H9 (cell line): ENCODE data around the gene TRMT2A. TPM values are rescaled to one million over a fixed set of nuclear protein-coding genes. Genes with fewer than 3 reads are reported as not detected.

Source experiments
- DNase-seq: peaks from one replicate; pipeline ENCODE4 v3.0.0-alpha.2; 2017
- H2AFZ ChIP-seq: one replicate; pipeline ENCODE4 v1.6.1; 2013; ENCODE audit warnings: mild to moderate bottlenecking, low read length, control low read depth, moderate library complexity
- H2AK5ac ChIP-seq: 2 replicates; pipeline ENCODE4 v1.6.1; 2013; ENCODE audit warnings: low read length, control low read depth, mixed read lengths; ENCODE audit not compliant: insufficient read length
- H2BK120ac ChIP-seq: one replicate; pipeline ENCODE4 v1.6.1; 2013; ENCODE audit warnings: low read depth, mild to moderate bottlenecking, low read length, control low read depth, inconsistent platforms; ENCODE audit not compliant: poor library complexity, severe bottlenecking
- H2BK12ac ChIP-seq: 2 replicates; pipeline ENCODE4 v1.6.1; 2013; ENCODE audit warnings: low read length, control low read depth, mixed read lengths, low read depth; ENCODE audit not compliant: insufficient read length
- H2BK15ac ChIP-seq: 2 replicates; pipeline ENCODE4 v1.6.1; 2013; ENCODE audit warnings: low read depth, low read length, control low read depth
- H2BK20ac ChIP-seq: one replicate; pipeline ENCODE4 v1.6.1; 2013; ENCODE audit warnings: low read depth, mild to moderate bottlenecking, low read length, control low read depth, inconsistent platforms; ENCODE audit not compliant: poor library complexity, severe bottlenecking
- H2BK5ac ChIP-seq: 2 replicates; pipeline ENCODE4 v1.6.1; 2013; ENCODE audit warnings: low read length, control low read depth, mixed read lengths; ENCODE audit not compliant: insufficient read length
- H3K14ac ChIP-seq: 2 replicates; pipeline ENCODE4 v1.6.1; 2013; ENCODE audit warnings: low read length, control low read depth; ENCODE audit not compliant: insufficient read depth
- H3K18ac ChIP-seq: 2 replicates; pipeline ENCODE4 v1.6.1; 2013; ENCODE audit warnings: low read depth, mild to moderate bottlenecking, mixed read lengths, low read length, control low read depth; ENCODE audit not compliant: insufficient read length
- H3K23ac ChIP-seq: 2 replicates; pipeline ENCODE4 v1.6.1; 2013; ENCODE audit warnings: low read length, control low read depth, mixed read lengths, low read depth; ENCODE audit not compliant: insufficient read length
- H3K23me2 ChIP-seq: 2 replicates; pipeline ENCODE4 v1.6.1; 2013; ENCODE audit warnings: low read depth, mild to moderate bottlenecking, mixed read lengths, low read length, control low read depth; ENCODE audit not compliant: insufficient read length, poor library complexity, severe bottlenecking
- H3K27ac ChIP-seq: 2 replicates; pipeline ENCODE4 v1.5.1; 2013; ENCODE audit warnings: low read length, control low read depth, mixed read lengths, low read depth; ENCODE audit not compliant: insufficient read length
- H3K27me3 ChIP-seq: 2 replicates; pipeline ENCODE4 v1.6.1; 2013; ENCODE audit warnings: low read length, control low read depth, inconsistent platforms; ENCODE audit not compliant: insufficient read depth
- H3K4ac ChIP-seq: 2 replicates; pipeline ENCODE4 v1.6.1; 2013; ENCODE audit warnings: low read depth, mild to moderate bottlenecking, control low read depth, inconsistent platforms, low read length, moderate library complexity
- H3K4me1 ChIP-seq: 2 replicates; pipeline ENCODE4 v1.6.1; 2013; ENCODE audit warnings: low read length, control low read depth, inconsistent platforms; ENCODE audit not compliant: insufficient read depth
- H3K4me2 ChIP-seq: 2 replicates; pipeline ENCODE4 v1.6.1; 2013; ENCODE audit warnings: low read length, control low read depth, mixed read lengths; ENCODE audit not compliant: insufficient read length, insufficient read depth
- H3K56ac ChIP-seq: 2 replicates; pipeline ENCODE4 v1.6.1; 2013; ENCODE audit warnings: low read depth, mild to moderate bottlenecking, mixed read lengths, low read length, control low read depth; ENCODE audit not compliant: insufficient read length
- H3K79me1 ChIP-seq: 2 replicates; pipeline ENCODE4 v1.6.1; 2013; ENCODE audit warnings: low read depth, mild to moderate bottlenecking, moderate library complexity, low read length, control low read depth, inconsistent platforms; ENCODE audit not compliant: insufficient read depth, poor library complexity, severe bottlenecking
- H3K79me2 ChIP-seq: 2 replicates; pipeline ENCODE4 v1.6.1; 2013; ENCODE audit warnings: low read length, control low read depth, inconsistent platforms; ENCODE audit not compliant: insufficient read depth
- H3K9ac ChIP-seq: 2 replicates; pipeline ENCODE4 v1.6.1; 2013; ENCODE audit warnings: low read length, control low read depth, mixed read lengths; ENCODE audit not compliant: insufficient read length; ENCODE audit errors: extremely low read depth
- H3K9me3 ChIP-seq: one replicate; pipeline ENCODE4 v1.6.1; 2013; ENCODE audit warnings: low read depth, low read length, inconsistent platforms; ENCODE audit not compliant: control insufficient read depth
- H3T11ph ChIP-seq: one replicate; pipeline ENCODE4 v1.6.1; 2013; ENCODE audit warnings: mild to moderate bottlenecking, low read length, control low read depth, inconsistent platforms
- H4K20me1 ChIP-seq: one replicate; pipeline ENCODE4 v1.6.1; 2013; ENCODE audit not compliant: control insufficient read depth, insufficient read length, insufficient read depth
- H4K5ac ChIP-seq: 2 replicates; pipeline ENCODE4 v1.6.1; 2013; ENCODE audit warnings: low read depth, mild to moderate bottlenecking, mixed read lengths, low read length, control low read depth; ENCODE audit not compliant: insufficient read length
- H4K8ac ChIP-seq: replicated peaks from 2 replicates; pipeline ENCODE4 v1.6.1; 2013; ENCODE audit warnings: low read length, control low read depth, mixed read lengths, low read depth; ENCODE audit not compliant: insufficient read length
- H4K91ac ChIP-seq: 2 replicates; pipeline ENCODE4 v1.6.1; 2013; ENCODE audit warnings: low read depth, mild to moderate bottlenecking, moderate library complexity, mixed read lengths, low read length, control low read depth; ENCODE audit not compliant: insufficient read length
- H3K27ac Mint-ChIP-seq, 3 experiments: 2 replicates in 2 of 3; 3 replicates in 1 of 3; pipeline ENCODE4 v1.8.0; 2020 to 2021; ENCODE audit warnings: mixed read lengths in 3 of 3, mild to moderate bottlenecking in 1 of 3, moderate library complexity in 1 of 3
- H3K27me3 Mint-ChIP-seq: 2 replicates; pipeline ENCODE4 v1.8.0; 2021; ENCODE audit warnings: low read depth, mild to moderate bottlenecking, moderate library complexity, mixed read lengths
- H3K36me3 Mint-ChIP-seq, 3 experiments: 2 replicates in 2 of 3; 3 replicates in 1 of 3; pipeline ENCODE4 v1.8.0; 2020 to 2021; ENCODE audit warnings: low read depth in 3 of 3, mixed read lengths in 3 of 3; ENCODE audit not compliant: insufficient read depth in 1 of 3
- H3K4me1 Mint-ChIP-seq, 2 experiments: 2 replicates each; pipeline ENCODE4 v1.8.0; 2020; ENCODE audit warnings: mixed read lengths in 2 of 2
- H3K4me3 Mint-ChIP-seq, 2 experiments: 2 replicates in 1 of 2; 3 replicates in 1 of 2; pipeline ENCODE4 v1.8.0; 2020 to 2021; ENCODE audit warnings: mild to moderate bottlenecking in 2 of 2, mixed read lengths in 2 of 2, moderate library complexity in 1 of 2
- H3K9me3 Mint-ChIP-seq, 2 experiments: 2 replicates in 1 of 2; 3 replicates in 1 of 2; pipeline ENCODE4 v1.8.0; 2020; ENCODE audit warnings: mild to moderate bottlenecking in 2 of 2, mixed read lengths in 2 of 2, moderate library complexity in 1 of 2
- WGBS: extraction: QIAGEN DNeasy Blood & Tissue Kit; methylation state at CpG from one replicate; pipeline ENCODE4 v1.1.7; 2013; ENCODE audit warnings: missing lambda C conversion rate, low lambda C conversion rate, mixed read lengths; ENCODE audit not compliant: insufficient read length; ENCODE audit errors: extremely low coverage; 5-methylcytosine and 5-hydroxymethylcytosine counted together
- total RNA-seq: library from RNA; stranded (reverse); gene quantifications from 2 replicates; pipeline ENCODE4 v1.2.1, GENCODE V29; 2021
- TF ChIP-seq, protein P1 (sequence below): fragments of 200-600 bp; sonication (generic); conservative IDR thresholded peaks from 3 replicates; pipeline ENCODE4 v1.8.0; 2021; ENCODE audit warnings: antibody characterized with exemption, mild to moderate bottlenecking

The TRMT2A gene
- total RNA-seq, 1 experiment from 2014 or later = 58.2 TPM

DNA sequence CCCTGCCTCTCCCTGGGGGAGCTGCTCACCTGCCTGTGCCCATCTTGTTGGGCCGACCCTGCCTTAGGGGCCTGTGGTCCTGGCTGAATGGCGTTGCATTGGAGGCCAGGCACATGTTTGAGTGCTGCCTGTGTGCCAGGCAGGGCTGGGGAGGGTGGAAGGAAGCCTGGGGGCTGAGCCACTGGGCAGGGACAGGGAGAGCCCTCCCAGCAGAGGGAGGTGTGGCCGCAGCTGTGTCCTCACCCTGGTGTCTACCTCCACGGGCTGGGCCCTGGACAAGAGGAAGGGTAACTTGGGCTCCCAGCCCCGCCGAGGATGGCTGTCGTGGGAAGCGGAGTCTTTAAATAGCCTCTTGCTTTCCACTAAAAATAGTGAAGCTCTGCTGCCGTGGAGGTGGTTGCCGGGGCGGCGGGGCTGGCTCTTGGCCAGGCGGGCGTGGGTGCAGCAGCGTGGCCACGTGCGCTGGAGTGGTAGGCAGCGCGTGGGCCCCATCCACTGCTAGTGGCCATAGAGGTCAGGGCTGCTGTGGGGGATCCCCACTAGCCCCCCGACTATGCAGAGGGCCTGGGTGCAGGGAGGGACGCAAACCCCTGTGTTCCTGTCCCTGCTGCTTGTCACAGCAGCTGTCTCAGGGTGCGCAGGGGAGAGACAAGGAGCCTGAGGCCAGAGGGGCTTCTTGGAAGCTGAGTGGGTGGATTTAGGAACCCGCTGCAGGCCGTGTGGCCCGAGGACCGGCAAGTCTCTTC, 20.8 kb upstream of the TRMT2A start:
- H4K20me1 ChIP-seq = peaks cover 3% of the 10 kb centered on the region
- peaks cover 2% of the 10 kb centered on the region in 2 experiments; a peak in 1 of 4 replicates for H3K4me1 Mint-ChIP-seq

More for the DNA sequence above, 20.8 kb upstream of the TRMT2A start:
- no peak overlapping the region for H3T11ph ChIP-seq
- no peak for DNase-seq
- no peaks in the 10 kb centered on the region; the same call in 1 of the 2 replicates for H3K79me2 ChIP-seq
- no peak overlapping the region for H3K23ac ChIP-seq
- no peak overlapping the region for H3K14ac ChIP-seq
- TF ChIP-seq, protein P1, sequence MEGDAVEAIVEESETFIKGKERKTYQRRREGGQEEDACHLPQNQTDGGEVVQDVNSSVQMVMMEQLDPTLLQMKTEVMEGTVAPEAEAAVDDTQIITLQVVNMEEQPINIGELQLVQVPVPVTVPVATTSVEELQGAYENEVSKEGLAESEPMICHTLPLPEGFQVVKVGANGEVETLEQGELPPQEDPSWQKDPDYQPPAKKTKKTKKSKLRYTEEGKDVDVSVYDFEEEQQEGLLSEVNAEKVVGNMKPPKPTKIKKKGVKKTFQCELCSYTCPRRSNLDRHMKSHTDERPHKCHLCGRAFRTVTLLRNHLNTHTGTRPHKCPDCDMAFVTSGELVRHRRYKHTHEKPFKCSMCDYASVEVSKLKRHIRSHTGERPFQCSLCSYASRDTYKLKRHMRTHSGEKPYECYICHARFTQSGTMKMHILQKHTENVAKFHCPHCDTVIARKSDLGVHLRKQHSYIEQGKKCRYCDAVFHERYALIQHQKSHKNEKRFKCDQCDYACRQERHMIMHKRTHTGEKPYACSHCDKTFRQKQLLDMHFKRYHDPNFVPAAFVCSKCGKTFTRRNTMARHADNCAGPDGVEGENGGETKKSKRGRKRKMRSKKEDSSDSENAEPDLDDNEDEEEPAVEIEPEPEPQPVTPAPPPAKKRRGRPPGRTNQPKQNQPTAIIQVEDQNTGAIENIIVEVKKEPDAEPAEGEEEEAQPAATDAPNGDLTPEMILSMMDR = no peak
- no peak overlapping the region for H3K27ac ChIP-seq
- H4K91ac ChIP-seq = no peak overlapping the region
- no peaks in the 10 kb centered on the region for H3K9me3 Mint-ChIP-seq
- no peaks in the 10 kb centered on the region for H3K27me3 Mint-ChIP-seq
- no peak overlapping the region for H4K8ac ChIP-seq
- no peak overlapping the region for H3K18ac ChIP-seq
- no peak overlapping the region for H4K5ac ChIP-seq
- no peak overlapping the region for H3K9ac ChIP-seq
- no peak overlapping the region for H2BK120ac ChIP-seq
- H3K27ac Mint-ChIP-seq = peak overlapping the region in 1 of 3 experiments; percentile 18; a peak in 1 of 7 replicates
- no peak overlapping the region for H2BK5ac ChIP-seq
- H3K79me1 ChIP-seq = no peaks in the 10 kb centered on the region
- no peak overlapping the region for H2BK15ac ChIP-seq
- H3K56ac ChIP-seq = no peak overlapping the region
- no peak overlapping the region for H2BK20ac ChIP-seq
- H3K4me2 ChIP-seq = no peak overlapping the region
- no peak overlapping the region for H3K4ac ChIP-seq
- H3K23me2 ChIP-seq = no peaks in the 10 kb centered on the region
- H2AFZ ChIP-seq = no peak overlapping the region
- H3K9me3 ChIP-seq = no peaks in the 10 kb centered on the region
- H2BK12ac ChIP-seq = no peak overlapping the region
- WGBS = no CpG with 5 or more reads among the region's 26 CpGs
- no peak overlapping the region for H3K4me3 Mint-ChIP-seq
- H3K4me1 ChIP-seq = no peaks in the 10 kb centered on the region
- no peak overlapping the region for H2AK5ac ChIP-seq
- H3K36me3 Mint-ChIP-seq = no peaks in the 10 kb centered on the region; a peak in 2 of 7 replicates
- H3K27me3 ChIP-seq = no peaks in the 10 kb centered on the region
